SW 1271 (cell line): Measurements from ENCODE around the gene SCCPDH.
A peak's percentile ranks its signal among the peaks of the same experiment; 100 is the strongest.

Experiments used
- DNase-seq, 2 experiments: peaks; one replicate each; lab custom pipeline; 2025; lab: John Stamatoyannopoulos, UW

Gene SCCPDH

DNA sequence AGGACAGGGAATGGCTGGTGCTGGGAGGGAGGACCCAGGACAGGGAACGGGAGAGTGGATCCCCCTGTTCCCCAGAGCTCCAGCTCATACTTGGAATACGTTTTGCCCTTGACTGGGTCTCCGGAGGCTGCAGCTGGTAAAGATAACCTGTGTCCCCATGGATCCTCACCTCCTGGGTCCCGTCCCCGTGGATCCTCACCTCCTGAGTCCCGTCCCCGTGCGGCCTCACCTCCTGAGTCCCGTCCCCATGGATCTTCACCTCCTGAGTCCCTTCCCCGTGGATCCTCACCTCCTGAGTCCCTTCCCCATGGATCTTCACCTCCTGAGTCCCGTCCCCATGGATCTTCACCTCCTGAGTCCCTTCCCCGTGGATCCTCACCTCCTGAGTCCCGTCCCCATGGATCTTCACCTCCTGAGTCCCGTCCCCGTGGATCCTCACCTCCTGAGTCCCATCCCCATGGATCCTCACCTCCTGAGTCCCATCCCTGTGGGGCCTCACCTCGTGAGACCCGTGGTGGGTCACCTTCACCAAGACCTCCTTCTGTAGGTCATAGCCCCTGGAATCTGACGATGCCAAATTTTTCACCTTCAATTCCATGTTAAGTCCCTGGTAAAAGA lies 61.4 kb downstream of the SCCPDH start:
- peak in 1 of 2 experiments; percentile 33 for DNase-seq

DNA sequence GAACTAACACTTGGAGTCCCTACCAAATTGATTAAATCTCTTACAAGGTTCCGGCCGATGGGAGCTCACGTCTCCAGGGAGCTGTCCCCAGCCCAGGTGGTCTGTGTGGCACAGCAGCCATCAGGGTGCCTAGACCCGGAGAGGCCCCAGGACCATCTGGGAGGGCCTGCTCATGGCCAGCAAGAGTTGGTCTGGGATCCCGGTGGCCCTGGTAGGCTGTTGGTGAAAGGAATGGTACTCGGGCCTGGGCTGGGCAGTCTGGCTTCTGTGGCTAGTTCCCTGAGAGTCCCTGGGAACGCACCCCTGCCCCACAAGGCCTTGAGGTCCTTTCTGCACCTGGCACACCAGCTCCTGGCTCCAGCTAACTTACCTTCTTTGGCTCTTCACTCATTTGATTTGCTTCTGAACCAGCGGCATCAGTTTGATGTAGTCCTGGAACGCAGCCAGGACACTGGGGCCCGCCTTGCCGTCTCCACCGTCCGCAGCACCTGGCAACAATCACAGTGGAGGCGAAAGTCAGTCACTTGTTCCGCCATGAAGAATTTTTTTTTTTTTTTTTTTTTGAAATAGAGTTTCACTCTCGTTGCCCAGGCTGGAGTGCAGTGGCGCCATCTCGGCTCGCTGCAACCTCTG lies 62.5 kb downstream of the SCCPDH start:
- no peak for DNase-seq

DNA sequence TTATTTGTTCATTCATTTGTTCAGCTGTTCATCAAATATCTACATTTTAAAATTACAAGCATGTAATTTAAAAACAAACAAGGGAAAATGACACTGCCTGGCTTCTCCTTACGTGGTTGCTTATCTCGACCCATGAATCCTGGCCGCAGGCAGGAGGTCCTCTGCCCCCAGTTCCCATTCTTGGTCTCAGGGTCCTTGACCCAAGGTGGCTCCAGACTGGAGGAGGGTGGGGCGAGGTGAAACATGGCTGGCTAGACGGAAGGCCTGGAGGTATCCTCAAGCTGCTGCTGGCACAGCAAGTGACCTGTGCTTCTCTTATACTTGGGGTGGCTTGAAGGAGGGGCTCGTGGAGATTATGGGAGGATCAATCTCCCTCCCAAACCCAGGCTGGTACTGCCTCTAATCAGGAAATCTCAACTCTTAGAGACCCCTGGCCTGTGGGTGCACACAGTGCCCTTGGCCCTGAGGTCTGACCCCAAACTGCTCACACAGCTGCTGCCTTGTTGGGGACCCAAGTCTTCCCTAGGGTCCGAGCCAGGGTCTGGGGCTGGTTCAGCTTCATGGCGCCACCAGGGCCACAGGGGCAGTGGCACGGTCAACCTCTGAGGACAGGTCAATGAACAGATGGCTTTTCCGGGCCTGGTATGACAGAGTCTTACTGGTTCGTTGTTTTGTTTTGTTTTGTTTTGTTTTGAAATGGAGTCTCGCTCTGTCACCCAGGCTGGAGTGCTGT lies 63.7 kb downstream of the SCCPDH start:
- no peak for DNase-seq

DNA sequence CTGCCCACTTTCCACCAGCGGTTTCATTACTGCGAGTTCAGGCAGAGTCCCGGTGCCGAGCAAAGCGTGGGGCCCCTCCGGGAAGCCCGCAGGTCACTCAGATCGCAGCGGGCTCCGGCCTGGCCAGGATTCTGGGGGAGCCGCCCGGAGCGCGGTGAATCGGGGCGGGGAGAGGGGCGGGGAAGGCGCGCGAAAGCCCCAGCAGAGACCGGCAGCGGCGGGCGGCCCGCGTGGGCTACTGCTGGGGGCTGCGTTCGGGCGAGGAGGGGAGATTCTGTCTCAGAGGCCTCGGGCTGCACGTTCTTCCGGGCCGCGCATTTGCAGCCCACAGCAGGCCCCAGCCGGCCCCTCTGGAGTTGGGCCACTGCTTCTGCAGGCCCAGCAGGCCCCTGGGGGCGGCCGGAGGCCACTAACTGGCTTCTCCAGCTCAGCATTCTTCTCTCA lies 64.7 kb downstream of the SCCPDH start:
- no peak for DNase-seq

DNA sequence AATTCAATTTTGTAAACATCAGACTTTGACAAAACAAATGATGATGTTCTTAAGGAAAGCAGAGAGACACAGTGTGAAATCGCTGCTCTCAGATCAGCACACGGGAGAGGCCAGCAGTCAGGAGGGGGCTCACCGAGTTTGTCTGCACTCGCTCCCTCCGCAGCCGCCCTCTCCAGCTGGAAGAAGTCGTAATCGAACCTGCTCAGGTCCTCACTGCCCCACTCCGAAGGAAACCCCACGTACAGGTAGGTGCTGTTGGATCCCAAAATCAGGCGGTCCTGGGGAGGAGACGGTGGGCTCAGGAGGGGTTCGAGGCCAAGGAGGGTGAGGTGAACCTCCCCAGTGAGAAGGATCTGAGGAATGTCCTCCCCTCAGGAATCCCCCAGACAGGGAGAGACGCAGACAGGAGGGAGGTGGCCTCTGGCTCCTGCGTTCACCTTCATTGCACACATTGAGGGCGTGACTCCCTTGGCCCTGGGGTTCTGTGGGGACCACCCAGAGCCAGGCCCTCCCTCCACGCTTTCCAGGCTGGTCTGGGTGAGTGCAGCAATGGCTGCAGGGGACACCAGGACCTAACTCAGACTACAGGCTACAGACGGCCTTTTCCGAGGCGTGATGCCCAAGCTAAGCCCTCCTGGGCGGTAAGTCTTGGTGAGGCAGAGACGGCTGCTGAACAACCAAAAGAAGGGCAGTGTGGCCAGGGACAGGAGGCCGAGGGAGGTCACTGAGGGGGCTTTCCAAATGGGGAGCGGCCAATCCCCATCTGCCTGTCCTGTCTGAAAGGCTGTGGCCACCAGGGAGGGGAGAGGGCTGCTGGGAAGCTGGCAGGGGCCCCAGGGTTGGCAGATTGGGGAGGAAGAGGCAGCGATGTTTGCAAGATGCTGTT lies 65.5 kb downstream of the SCCPDH start:
- DNase-seq: no peak

DNA sequence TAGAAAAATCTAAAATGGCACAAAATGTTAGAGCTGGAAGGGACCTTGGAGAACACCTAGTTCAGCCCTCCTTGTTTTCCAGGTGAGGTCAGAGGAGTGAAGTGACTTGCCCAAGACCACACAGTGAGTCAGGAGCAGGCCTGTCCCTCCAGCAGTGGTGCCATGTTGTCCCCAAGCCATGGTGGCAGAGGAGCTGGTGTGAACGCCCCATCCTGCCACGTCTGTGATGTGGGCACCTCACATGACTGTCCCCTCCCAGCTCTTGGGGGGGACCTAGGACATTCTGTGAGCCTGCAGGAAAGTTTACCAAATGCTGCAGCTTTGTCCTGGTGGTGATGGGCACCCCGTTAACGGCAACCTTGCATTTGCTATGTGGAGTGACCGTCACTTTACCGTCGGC lies 66.2 kb downstream of the SCCPDH start:
- no peak for DNase-seq

DNA sequence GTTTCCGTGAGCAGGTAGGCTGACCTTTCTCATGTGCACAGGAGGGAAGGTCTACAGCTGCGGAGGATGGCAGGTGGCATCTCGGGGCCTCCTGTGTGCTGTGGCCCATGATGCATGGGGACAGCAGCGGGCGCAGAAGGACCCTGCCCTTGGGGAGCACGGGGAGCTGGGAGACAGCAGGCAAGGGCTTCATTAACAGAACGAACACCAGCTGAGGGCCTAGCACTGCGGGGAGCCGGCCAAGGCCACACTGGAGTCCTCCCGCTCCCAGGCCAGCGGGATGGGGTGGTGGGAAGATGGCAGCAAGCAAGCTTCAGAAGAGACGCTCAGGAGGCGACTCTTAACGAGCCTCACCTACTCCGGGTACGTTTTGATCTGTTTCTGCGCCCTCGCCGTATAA lies 66.6 kb downstream of the SCCPDH start:
- DNase-seq: no peak

DNA sequence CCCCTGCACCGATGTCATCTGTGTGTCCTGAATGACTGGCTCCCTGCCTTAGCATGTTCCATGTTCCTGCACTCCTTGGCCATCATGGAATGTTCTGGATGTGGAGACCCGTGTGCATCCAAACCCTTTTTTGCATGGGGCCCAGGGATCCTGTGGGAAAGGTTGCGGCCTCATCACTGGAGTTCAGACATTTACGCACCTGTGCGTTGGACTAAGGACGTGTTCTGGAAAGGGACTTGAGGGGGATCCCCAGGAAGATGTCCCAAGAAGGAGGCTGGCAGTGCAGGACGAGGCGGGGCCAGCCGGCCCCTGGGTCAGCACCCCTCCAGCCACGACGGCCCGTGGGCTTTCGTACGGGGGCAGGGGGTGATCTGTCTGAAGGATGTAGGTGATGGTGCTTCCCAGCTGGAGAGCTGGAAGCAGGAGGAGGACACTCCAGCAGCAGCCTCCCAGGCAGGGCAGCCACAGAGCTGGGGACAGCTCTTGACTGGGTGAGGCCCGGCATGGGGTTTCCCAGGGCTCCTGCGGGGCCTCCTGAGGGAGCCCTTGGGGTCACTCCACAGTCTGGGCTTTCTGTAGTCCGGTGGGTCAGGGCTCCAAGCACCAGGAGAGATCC lies 67.2 kb downstream of the SCCPDH start:
- DNase-seq: no peak

DNA sequence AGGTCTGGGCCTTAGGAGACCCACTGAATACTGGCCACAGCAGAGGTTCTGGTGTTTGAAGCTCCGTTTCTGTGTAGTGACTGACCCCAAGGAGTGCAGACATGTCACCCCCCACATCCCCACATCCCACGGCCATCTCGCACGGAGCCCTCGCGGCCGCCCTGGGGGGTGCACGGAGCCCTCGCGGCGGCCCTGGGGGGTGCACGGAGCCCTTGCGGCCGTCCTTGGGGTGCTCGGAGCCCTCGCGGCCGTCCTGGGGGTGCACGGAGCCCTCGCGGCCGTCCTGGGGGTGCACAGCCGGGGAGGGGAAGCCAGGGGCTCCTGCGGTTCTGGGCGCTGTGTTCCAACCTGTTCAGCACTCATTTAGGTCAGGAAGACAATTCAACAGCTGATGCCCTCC lies 68.4 kb downstream of the SCCPDH start:
- DNase-seq: no peak

DNA sequence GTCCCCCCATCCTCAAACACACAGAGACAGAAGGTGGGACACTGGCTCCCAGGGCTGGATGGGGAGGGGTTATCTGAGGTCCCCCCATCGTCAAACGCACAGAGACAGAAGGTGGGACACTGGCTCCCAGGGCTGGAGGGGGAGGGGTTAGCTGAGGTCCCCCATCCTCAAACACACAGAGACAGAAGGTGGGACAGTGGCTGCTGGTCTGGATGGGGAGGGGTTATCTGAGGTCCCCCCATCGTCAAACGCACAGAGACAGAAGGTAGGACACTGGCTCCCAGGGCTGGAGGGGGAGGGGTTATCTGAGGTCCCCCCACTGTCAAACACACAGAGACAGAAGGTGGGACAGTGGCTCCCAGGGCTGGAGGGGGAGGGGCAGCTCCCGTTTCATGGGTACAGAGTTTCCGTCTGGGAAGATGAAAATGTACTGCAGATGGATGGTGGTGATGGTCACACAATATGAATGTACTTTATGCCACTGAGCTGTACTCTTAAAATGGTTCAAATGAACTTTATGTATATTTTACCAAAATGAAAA lies 69.2 kb downstream of the SCCPDH start:
- no peak for DNase-seq

DNA sequence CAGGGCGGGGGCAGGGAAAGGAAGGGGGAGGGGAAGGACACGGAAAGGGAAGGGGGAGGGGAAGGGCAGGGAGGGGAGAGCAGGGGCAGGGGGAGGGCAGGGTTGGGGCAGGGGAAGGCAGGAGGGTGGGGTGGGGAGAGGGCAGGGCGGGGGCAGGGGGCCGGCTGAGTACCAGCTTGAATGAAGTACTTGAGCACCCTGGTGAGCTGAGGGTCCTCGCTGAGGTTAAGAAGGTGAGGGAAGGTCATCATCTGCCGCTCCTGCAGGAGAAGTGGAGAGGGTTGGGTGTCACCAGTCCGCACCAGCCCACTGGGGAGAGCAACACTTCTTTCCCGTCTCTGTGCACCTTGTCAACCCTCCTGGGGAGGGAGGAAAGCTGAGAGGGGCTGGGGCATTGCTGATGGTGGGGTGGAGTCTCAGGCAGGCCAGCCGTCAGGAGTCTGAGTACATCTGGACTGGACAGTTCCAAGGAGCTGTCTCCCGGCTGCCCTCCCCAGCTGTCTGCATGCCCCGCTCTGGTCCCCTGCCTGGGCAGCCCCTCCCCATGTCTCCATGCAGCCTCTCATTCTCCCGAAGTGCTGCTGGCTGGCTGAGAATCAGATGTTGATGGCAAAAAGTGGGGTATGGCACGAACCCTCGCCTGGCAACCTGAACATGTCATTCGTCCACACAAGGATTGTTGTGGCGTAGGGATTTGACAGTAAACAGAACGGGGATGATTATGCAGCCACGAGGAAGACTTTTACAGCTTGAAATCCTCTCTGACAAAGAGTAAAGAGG lies 70.0 kb downstream of the SCCPDH start:
- no peak for DNase-seq

DNA sequence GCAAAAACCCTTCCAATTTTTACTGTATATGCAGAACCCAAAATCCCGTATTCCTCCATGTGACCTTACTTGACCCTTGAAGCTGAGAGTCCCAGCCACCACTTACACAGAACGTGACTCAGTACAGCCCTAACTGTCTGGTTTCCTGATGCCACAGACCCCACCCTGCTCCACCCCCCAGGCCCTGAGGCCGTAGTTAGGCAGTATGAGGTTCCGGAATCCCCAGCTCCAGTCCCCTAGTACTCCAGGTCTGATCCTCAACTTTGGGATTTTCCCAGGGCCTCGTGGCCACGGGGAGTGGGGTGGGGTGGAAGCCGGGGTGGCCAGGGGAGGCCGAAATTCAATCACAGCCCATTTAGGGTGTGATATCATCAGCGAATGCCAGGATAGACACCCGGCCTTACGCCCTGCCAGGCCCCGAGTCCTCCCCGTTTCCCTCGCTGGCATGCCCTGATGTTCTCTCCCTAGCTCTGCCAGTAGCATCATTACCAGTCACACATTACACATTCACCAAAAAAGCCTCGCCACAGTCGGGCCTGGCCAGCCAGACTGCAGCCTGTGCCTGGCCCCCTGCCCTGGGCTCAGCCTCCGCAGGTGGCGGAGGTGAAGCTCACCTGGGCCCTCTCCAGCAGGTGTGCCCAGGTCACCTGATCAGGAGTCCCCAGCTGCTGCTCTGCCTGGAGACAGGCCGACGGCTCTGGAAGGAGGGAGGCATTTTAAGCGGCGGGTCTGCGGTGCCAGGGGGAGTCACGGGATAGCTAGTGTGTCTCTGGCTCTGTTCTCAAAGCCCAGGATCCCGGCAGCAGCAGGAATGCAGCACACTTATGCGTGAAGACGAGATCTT lies 70.8 kb downstream of the SCCPDH start:
- no peak for DNase-seq

DNA sequence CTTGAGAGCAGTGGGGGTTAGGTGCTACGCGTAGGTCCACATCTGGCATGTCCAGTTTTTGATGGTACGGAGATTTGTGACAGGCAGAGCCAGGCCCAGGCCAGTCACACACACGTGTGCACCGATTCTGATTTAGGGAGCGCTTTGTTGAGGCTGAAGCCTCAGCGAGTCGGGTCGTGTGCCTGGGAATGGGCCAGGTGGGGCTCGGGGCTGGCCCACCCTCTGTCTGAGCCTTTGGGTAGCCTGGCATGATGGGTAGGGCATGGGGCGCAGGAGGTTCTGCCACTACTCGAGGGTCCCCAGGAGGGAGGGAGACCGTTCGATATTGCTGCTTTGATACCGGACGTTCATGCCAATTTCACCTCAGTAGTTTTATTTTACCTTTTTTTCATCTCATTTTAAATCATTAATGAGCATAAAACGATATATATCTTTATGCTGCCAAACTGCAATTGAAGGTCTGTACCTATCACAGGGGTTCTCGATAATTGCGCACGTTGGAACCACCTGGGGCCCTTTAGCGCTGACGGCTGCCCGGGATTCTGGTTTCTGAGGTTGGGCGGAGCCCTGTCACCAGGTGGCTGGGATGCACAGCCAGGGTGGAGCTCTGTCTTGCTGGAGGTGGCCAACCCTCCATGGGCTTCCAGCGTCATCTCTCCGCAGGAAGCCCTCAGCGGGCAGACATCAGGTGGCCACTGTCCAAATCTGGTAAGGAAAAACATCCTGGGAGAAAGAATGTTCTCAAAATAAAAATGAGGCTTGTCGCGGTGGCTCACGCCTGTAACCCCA lies 71.9 kb downstream of the SCCPDH start:
- no peak for DNase-seq

DNA sequence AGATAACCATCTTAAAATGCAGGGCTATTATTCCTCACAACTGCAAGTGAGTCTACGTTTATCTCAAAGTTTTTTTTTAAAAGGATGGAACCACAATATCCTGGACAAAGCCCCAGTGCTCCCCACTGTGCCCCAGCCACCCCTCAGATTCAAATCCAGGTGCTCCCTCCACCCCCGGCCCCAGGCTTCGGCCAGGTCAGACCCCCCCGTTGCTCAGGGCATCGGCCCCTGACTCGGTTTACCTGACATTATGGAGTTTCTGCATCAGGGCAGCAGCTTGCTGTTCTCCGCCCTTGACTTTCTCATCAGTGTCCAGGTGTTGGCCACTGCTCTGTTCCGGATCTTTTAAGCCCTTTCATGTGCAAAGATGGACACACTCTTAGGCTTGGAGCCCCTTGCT lies 72.9 kb downstream of the SCCPDH start:
- no peak for DNase-seq

DNA sequence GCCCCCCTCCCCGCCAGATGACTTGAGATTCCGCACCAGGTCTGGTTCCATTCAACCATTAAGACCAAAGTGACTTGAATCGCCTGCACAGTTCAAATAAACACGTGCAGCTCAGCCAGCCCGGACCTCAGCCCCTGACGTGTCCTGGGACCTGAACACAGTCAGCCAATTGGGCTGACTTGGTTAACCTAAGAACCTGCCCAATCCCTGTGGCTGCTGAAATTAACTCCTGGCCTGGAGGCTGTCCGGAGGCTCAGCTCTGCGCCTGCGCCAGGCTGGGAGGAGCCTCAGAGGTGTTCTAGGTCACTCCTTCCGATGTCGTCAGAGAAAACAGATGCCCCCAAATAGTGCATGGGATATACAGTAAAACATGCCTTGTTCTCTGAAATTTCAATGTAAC lies 73.4 kb downstream of the SCCPDH start:
- no peak for DNase-seq

DNA sequence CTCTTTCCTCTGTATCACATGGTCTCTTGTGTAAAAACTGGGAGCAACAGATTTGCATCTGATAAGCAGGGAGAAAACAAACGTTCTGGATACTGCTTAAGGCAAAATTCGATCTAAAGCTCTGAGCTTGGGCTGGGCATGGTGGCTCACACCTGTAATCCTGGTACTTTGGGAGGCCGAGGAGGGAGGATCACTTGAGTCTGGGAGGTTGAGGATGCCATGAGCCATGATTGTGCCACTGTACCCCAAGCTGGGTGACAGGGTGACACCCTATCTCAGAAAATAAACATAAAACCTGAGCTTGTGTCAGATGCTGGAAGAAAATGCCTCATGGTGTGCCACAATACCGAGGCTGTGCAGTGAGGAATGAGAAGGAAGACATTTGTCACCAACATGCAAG lies 73.9 kb downstream of the SCCPDH start:
- DNase-seq: no peak

DNA sequence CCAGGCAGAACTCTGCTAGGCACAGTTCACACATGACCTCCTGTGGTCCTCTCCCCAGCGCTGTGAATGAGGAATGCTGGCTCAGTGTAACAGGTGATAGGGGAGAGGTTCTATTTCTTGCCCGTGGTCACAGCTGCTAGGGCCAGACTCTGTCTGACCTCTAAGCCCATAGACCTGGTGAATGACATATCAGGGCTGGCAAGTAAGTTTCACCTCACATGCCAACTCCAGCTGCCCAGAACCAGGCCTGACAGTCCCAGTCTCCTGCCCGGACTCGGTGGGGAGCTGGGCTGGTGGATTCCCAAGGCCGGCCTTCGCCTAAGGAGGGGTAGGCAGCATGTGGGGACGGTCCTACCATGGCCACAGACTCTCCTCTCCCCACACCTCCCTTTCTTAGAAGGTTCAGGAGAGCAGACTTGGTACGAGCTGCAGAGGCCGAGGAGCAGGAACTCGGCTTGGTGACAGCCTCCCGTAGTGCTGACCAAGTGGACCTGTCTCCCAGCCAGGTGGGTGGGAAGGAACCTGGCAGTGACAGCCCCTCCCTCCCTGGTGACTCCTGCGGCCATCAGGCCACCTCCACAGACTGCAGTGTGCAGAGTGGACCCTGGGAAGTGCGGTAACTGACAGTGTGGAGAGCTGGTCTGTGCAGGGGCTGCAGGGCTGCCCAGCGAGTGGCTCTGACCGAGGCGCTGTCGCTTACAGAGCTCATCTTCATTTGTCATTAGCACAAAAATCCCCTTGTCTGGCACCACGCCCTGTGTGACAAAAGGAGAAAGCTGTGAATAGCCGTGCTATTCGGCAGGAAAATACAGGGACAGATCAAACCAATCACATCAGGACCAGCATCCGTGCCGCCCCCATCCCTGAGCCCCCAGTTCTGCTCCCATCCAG lies 74.6 kb downstream of the SCCPDH start:
- no peak for DNase-seq

DNA sequence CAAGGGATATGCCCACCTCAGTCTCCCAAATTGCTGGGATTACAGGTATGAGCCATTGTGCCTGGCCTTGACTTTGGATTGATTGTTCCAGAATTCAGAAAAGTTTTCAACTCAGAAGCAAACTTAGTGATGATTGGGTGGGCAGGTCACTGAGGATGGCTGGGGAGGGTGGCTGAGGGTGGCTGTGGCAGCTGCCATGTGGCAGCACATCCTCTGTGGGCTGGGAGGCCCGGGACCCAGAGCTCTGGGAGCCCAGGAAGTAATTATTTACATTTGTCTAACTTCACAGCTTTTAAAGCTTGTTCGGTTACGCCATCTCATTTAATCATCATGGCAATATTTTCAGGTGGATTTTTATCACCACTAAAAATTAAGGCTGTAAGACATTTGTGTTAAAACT lies 76.1 kb downstream of the SCCPDH start:
- no peak for DNase-seq
